IPS-11a (cell line): ENCODE data around the gene MGAT3.

Experiments used
- H3K4me3 ChIP-seq: one replicate; pipeline ENCODE4 v1.5.1; 2013; ENCODE audit warnings: low read depth, low read length, control low read depth

The MGAT3 gene

DNA sequence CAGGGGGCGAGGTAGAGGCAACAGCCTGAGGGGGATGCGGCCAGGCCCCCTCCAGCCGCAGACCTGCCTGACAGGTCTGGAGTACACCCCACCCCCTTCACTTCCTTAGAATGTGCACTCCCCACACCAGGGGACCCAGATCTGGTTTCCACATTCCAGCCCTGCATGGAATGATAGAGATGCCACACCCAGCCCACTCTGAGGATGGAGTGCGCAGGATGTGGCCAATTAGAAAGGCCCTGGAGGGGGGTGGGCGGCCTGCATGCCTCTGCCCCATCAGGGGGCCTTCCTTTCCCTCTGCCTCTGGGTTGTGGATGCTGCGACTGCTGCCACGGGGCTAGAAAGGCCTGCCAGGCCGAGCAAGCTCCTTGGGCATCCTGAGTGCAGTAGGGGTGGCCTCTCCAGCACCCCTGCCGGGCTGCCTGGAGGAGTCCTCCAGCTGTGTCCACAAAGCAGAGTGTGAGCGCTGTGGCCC is 28.2 kb upstream of the MGAT3 start:
- no peak overlapping the region for H3K4me3 ChIP-seq

DNA sequence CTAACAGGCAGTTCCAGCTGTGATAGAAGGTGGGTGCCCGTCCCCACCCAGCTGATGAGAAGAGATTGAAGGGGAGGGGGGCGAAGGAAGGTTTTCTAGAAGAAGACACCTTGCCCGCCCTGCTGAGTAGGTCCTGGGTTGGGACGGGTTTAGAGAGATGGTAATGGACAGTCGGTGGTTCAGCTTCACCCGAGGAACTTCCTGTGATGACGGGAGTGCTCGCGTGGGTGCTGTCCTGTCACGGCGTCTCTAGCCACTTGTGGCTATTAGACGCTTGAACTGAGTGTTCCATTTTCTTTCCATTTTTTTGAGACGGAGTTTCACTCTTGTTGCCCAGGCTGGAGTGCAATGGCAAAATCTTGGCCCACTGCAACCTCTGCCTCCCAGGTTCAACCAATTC is 27.6 kb upstream of the MGAT3 start:
- no peak overlapping the region for H3K4me3 ChIP-seq

GRCh38 chr22:39429916-39430575 is 26.8 kb upstream of the MGAT3 start:
- H3K4me3 ChIP-seq, result no peak overlapping the region

DNA sequence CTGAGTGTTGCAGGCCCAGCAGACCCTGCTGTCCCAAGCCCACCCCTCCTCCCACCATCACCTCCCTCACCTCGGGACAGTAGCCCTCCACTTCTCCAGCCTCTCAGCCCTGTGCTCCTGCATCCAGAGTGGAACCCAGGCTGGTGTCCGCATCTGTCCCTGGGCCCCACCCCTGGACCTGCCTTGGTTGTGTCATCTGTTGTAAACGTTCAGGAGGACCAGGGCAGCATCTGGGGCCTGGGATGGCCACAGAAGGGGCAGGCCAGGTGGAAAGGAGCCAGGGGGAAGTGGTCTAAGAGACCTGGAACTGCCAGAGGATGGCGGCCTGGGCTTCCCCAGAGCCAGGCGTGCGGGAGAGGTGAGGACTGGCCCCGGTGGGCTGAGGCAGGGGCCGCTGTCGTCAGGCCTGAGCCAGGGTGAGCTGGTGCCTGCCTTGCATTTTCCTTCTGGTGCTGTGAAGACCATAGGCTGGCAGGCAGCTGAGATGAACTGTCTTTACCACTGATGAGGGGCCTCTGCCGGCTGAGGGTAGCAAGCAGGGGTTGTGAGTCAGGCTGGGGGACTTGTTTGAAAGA is 26.1 kb upstream of the MGAT3 start:
- H3K4me3 ChIP-seq, result no peak overlapping the region

GRCh38 chr22:39431216-39431801 is 25.5 kb upstream of the MGAT3 start:
- H3K4me3 ChIP-seq, result no peak overlapping the region

DNA sequence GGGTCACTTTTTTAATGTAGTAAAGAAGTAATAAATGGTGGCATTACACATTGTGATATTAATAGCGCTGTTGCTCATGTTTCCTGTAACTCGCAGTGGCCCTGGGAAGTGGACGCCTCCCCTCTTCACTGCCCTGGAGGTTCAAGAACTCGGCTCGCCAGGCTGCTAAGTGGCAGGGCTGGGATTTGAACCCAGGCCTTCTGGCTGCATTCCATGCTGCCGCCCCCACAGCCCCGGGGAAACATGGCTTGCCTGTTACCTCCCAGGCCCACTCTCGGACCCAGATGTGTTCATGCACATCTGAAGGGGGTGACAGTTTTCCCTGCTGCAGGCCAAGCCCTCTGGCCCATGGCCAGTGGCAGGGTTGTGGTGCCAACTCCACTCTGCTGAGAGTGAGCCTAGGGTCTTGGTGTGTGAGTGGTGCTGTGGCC is 25.0 kb upstream of the MGAT3 start:
- no peak overlapping the region for H3K4me3 ChIP-seq

GRCh38 chr22:39432361-39432811 is 24.4 kb upstream of the MGAT3 start:
- no peak overlapping the region for H3K4me3 ChIP-seq

GRCh38 chr22:39433476-39434242 is 23.2 kb upstream of the MGAT3 start:
- no peak overlapping the region for H3K4me3 ChIP-seq

DNA sequence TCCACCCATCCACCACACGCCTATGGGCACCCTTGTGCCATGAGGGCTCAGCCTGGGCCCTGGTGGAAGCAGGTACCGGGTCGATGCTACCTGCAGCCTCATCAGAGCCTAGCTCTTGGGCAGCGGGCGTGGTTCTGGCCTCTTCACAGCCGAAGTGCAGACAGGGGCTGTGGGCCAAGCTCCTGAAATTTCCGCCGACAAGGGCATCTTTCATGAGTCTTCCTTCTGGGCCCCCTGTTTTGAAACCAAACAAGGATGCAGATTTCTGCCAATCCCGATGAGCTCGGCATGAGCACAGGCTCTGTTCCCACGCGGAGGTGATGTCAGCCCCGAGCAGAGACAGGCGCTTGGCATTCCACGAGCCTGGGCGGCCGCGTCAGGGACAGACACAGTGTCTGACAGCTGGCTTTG is 22.6 kb upstream of the MGAT3 start:
- no peak overlapping the region for H3K4me3 ChIP-seq

GRCh38 chr22:39434721-39435120 is 22.1 kb upstream of the MGAT3 start:
- H3K4me3 ChIP-seq, result no peak overlapping the region

- H3K4me3 ChIP-seq, result no peak overlapping the region
These were observed 21.2 kb upstream of the MGAT3 start for GRCh38 chr22:39435616-39436015.

DNA sequence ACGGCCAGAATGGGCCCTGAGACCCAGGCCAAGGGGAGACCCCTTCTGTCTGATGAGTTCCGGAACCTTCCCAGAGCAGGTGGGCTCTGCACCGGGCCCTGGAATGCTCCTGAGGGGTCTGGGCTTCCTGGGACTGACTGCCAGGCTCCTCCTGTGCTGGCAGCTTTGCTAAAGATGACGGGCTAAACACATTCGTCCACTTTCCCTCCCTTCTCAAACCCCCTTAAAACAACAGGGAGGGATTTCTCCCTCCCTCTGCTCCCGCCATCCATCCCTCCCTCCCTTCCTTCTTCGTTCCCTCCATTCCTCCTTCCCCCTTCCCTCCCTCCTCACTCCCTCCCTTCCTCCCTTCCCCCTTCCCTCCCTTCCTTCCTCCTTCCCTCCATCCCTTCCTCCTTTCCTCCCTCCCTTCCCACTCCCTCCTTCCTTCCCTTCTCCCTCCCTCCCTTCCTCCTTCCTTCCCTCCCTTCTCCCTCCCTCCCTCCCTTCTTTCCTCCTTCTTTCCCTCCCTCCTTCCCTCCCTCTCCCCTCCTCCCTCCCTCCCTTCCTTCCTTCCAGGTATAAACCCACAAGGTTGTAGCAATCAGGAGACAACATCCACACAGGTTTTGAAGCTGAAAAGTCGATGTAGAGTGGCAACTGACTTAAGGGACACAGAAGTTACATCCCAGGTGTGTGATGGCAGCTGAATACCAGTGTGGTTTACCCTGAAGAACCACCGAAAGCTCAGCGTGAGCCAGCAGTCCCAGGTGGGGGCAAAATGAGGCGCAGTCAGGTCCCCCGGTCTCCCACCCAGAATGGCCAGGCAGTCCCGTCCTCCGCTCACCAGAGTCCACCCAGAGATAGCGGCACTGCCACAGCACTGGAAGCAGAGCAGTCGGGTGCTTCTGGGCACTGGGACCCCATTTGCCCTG is 18.8 kb upstream of the MGAT3 start:
- no peak overlapping the region for H3K4me3 ChIP-seq

DNA sequence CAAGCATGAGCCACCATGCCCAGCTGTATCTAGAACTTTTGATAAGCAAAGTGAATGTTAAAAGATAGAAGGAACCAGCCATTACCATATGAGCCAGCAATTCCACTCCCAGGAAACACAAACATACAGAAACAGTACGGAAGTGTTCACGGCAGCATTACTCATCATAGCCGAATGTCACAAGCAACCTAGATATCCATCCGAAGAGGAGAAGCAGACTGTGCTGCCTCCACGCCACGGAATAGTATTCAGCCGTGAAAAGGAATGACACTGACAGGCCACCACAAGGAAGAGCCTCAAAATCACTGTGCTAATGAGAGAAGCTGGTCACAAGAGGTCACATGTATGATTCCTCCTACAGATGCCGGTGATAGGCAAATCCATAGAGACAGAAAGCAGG is 17.6 kb upstream of the MGAT3 start:
- no peak overlapping the region for H3K4me3 ChIP-seq

GRCh38 chr22:39443398-39443797 is 13.4 kb upstream of the MGAT3 start:
- no peak overlapping the region for H3K4me3 ChIP-seq

DNA sequence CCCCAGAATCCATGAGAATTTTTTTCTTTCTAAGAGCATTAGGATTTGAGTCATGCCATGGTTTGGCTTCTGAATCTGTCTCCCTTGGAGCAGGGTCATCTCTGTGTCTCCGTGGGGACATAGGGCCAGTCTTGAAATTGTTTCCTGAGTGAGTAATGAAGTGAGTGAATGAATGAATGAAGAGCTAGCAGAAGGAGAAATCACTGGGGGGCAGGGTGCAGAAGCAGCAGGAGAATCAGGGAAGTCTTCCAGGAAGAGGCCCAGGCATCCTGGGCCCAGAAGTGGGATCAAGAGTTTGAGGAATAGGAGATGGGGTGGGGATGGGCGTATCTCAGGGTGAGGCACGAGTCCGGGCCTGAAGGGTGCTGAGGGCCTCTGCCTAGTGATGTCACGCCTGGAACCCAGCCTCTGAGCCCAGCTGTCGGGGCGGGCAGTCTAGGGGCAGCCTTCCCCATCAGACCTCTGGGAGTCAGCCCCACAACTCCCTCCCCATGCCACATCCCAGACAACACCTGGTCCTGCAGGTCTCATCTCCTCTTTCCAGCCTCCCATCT is 12.5 kb upstream of the MGAT3 start:
- no peak overlapping the region for H3K4me3 ChIP-seq

GRCh38 chr22:39444937-39445465 is 11.8 kb upstream of the MGAT3 start:
- H3K4me3 ChIP-seq, result no peak overlapping the region

- no peak overlapping the region for H3K4me3 ChIP-seq
These were observed 11.1 kb upstream of the MGAT3 start for GRCh38 chr22:39445678-39446077.

- no peak overlapping the region for H3K4me3 ChIP-seq
These were observed 10.5 kb upstream of the MGAT3 start for GRCh38 chr22:39446239-39446721.

DNA sequence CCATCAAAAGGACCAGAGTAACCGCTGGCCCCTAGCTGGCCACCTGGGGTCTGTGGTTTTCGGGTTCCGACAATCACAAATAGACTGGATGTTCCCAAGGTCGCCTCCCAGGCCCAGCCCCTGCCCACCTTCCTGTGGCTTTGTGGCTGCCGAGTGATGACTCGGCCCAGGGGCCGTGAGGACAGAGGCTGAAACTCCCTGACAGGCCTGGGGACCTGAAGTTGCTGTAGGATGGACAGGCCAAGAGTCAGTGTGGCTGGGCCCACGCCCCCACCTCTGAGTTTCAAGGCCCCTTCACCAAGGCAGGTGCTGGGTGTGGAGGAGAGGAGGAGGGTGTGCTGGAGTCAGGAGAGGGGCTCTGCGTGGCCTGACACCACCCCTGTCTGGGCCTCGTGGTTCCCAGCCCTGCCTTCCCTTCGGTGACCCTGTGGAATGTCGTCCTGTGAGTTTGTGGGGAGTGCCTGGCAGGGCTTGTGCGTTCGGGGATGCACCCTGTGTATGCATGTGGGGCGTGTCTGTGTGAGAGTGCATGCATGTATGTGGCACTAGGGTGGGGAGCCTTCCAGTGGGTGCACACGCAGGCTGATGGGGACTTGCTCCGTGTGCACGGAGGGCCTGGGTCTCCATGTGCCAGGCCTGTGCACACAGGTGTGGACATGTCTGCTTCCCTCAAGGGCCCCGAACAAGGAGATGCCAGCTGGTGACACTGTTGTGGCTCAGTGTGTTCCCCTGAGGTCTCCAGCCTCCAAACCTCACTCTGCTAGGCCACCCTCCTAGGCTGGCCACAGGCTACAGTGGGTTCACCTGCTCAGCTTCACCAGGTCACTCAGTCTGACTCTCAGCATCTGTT is 8.4 kb upstream of the MGAT3 start:
- H3K4me3 ChIP-seq, result no peak overlapping the region
